Amniotic stem cell (primary cell): ENCODE data around the gene IFIT3.
"Not testable (repeated sequence)": the region's sequence is repeated elsewhere in the genome, so short reads cannot be mapped to it uniquely, and the experiment has no call there.

Source experiments
- DNase-seq: peaks from one replicate; lab custom pipeline; 2025; lab: John Stamatoyannopoulos, UW

IFIT3 gene

DNA sequence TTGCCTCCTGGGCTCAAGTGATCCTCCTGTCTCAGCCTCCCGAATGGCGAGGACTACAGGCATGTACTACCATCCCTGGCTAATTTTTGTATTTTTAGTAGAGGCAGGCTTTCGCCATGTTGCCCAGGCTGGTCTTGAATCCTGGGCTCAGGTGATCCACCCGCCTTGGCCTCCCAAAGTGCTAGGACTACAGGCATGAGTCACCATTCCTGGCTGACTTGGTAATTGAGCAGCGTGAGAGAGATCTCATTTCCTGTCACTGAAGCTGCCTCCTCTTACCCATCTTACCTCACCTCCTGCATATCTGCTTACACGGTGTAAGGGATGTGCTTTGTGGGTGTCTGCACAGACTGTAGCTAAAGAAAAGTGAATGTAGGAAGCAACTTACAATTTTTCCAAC, 9.7 kb downstream of the IFIT3 start:
- no peak for DNase-seq

DNA sequence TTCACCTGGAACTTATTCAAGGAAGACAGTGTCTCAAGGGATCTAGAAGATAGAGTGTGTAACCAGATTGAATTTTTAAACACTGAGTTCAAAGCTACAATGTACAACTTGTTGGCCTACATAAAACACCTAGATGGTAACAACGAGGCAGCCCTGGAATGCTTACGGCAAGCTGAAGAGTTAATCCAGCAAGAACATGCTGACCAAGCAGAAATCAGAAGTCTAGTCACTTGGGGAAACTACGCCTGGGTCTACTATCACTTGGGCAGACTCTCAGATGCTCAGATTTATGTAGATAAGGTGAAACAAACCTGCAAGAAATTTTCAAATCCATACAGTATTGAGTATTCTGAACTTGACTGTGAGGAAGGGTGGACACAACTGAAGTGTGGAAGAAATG, 10.9 kb downstream of the IFIT3 start:
- no peak for DNase-seq

- no peak for DNase-seq
Observed at GRCh38 chr10:89339875-89340274, 12.1 kb downstream of the IFIT3 start.

GRCh38 chr10:89341649-89342048, 13.9 kb downstream of the IFIT3 start:
- no peak for DNase-seq

- no peak for DNase-seq
Observed at GRCh38 chr10:89342206-89342958, 14.6 kb downstream of the IFIT3 start.

GRCh38 chr10:89343089-89343767, 15.4 kb downstream of the IFIT3 start:
- DNase-seq, result no peak

GRCh38 chr10:89344156-89344555, 16.4 kb downstream of the IFIT3 start:
- DNase-seq, result no peak

- no peak for DNase-seq
Observed at GRCh38 chr10:89345367-89346000, 17.7 kb downstream of the IFIT3 start.

DNA sequence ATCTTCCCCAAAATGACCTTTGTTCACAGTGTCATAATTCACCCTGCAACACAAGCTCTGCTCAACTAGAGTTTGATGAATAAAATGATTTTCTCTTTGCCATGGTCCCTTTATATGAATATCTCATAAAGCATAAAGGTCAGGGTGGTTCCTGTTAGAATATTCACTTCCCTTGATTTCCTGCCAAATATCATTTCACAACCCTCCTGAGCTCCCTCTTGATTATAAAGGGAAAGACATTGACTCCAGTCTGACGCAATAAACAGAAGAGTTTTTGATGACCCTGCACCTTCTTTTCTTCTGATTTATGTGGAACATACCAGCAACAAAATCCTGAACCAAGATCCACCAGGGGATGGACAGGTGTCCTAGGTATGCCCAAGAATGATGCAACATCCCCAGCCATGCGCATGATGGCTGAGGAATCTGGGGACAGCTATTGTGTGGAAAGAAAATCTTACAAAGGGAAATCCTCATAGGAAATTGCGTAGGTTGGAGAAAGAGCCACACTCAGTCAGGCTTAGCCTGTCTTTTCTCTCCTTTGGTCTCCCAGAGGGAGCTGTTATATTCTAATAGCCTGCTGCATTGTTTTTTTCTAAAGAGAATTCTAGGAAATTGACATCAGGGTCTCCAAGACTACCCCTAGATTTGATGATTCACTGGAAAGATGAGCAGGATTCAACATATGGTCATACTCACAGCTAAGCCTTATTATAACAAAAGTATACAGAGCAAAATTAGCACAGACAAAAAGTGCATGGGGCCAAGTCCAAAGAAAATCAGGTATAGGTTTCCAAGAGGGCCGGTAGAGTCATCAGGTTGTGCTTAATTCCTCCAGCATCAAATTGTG, 18.8 kb downstream of the IFIT3 start:
- no peak for DNase-seq

DNA sequence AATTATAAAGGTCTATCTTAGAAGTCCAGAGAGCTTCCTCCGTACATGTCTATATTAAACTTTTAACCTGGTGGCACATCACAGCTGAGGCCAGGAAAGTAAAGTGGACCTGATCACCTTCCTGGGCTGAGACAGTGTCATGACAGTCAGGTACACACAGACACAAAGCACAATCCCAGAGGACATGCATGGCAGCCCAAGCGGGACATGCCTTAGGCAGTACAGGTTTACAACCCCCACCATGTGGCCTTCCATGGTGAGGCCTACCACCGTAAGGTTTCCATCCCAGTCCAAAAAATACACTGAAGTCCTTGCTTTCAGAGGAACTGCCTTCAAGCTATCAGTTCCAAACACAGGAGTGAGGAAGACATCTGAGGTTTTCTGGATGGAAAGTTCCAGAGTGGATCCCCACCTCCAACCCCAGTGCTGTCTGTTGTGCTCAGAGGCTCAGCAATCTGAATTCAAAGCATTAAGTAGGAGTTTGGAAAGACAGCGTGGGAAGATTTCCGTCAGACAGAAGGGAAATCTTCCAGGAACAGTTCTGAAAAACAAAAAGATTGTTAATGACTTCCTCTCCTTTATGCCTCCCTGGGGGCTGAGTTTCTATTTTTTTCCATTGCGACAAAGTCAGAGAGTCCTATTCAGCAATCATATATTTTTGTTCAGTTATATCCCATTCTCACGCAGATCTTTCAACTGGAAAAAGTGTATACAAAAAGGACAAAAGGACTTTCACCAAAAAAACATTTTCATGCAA, 20.1 kb downstream of the IFIT3 start:
- DNase-seq, result no peak

- no peak for DNase-seq
Observed at GRCh38 chr10:89348481-89348880, 20.7 kb downstream of the IFIT3 start.

DNA sequence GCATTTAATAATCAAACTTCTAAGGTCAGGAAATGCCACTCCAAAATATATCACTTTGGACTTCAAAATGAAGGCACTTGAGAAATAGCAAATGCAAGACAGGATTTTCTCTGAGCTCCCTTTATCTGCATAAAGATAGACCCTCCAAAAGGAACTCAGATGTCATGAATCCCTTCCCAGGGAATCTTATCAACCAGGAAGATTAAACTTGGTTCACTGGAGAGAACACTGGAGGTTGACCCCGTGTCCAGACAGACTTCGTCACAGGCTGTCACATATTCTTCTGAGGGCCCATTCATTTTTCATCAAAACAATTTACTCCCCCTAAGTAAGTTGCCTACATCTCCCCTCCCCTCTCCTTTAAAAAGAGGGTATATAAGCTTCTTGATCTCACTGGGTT, 21.2 kb downstream of the IFIT3 start:
- DNase-seq, result no peak

DNA sequence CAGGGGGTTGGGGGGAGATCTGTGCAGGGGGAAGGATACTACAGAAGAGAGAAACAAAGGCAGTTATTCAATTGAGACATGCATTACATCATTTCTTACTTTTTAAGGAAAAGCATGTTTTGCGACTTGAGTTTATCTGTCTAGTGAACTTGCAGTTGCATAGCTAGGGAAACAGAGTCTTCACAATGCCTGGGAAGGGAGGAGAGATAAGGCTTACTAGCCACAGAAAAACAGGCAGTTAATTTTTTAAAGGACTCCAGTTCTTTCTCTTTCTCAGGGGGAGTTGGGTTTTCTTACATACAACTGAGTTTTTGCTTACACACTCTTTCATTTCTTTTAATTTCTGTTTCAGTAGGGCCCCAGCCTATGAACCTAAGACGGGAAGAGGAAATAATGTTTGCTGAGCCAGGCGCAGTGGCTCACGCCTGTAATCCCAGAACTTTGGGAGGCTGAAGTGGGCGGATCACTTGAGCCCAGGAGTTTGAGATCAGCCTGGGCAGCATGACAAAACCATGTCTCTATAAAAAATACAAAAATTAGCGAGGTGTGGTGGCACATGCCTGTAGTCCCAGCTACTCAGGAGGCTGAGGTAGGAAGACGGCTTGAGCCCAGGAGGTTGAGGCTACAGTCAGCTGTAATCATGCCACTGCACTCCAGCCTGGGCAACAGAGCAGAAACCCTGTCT, 23.0 kb downstream of the IFIT3 start:
- not testable (repeated sequence) for DNase-seq

- DNase-seq, result no peak
Observed at GRCh38 chr10:89351412-89351779, 23.6 kb downstream of the IFIT3 start.

- peak; percentile 96 for DNase-seq
Observed at GRCh38 chr10:89351780-89352597, 24.2 kb downstream of the IFIT3 start.

- DNase-seq, result no peak
Observed at GRCh38 chr10:89352802-89353201, 25.0 kb downstream of the IFIT3 start.

GRCh38 chr10:89355394-89355931, 27.7 kb downstream of the IFIT3 start:
- DNase-seq, result no peak

DNA sequence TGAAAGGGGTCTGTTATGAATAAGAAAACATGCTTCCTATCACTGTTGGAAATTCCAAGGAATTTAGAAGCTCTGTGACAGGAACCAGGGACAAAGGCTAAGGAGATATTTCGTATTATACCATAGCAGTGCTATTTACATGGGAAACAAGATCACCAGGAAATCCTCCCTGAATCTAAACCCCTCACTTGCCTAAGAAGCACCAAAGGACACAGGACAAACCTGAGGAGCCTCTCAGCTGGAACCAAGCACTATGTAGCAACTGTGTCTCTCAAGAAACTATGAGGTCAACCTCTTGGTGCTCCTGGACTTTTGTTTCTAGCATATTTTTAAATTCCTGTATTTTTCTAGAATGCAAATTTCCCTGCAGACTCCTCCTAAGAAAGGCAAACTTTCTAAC, 29.3 kb downstream of the IFIT3 start:
- DNase-seq, result no peak

DNA sequence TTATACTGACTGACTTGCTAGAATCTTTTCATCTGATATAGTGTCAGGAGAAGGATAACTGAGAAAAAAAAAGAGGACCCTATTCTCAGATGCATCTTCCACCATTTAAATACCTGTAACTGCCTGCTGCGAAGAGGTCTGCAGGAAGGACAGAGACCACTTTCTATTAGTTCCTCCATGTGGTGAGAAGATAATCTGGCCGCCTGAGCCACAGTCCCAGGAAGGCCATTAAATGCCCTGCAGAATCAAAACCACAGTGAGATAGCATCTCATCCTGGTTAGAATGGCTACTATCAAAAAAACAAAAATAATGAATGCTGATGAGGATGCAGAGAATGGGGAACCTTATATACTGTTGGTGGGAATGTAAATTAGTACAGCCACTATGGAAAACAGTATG, 30.2 kb downstream of the IFIT3 start:
- DNase-seq, result no peak

DNA sequence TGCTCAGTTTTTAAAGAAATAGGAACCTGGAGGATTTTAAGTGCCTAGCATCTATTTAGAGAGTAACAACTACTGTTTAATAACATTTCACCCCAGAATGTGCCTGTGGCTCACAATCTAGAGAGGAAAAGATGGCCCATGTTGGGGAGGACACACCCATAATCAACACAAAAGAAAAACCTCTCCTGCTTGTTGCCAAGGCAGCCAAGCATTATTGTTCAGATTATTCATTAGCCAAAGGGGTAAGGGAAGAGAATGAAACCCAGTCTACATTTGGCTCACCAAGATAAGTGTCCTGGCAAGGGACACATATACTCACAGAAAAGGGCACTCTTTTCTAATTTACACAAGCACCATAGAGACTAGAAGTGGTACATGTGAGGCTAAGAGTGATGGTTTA, 32.4 kb downstream of the IFIT3 start:
- DNase-seq, result no peak
